H1 (cell line): ENCODE data around the gene TGFA.

Experiments used
- BCL11A ChIP-seq, 2 experiments: IDR thresholded peaks; one replicate each; pipeline ENCODE4 v1.6.1; 2011; ENCODE audit warnings: low read depth in 2 of 2, low read length in 2 of 2, mild to moderate bottlenecking in 2 of 2
- CBX5 ChIP-seq: fragments of 300-800, 300-1000 bp; sonication (generic); IDR thresholded peaks from 2 replicates; pipeline ENCODE4 v1.7.1; 2016; ENCODE audit warnings: antibody characterized with exemption, low read length, low read depth
- CHD2 ChIP-seq: IDR thresholded peaks from 2 replicates; pipeline ENCODE4 v1.6.1; 2012; ENCODE audit warnings: low read length, improper control_type of control experiment
- CTCF ChIP-seq, 3 experiments: IDR thresholded peaks; 1 replicate in 2 of 3; 2 replicates in 1 of 3; pipeline versions ENCODE4 v1.5.1 to v1.6.1; 2011; ENCODE audit warnings: low read length in 3 of 3, mild to moderate bottlenecking in 3 of 3, inconsistent platforms in 2 of 3, low read depth in 1 of 3, moderate library complexity in 1 of 3; ENCODE audit not compliant: insufficient read depth in 1 of 3; ENCODE audit errors: control extremely low read depth in 1 of 3
- EZH2 ChIP-seq: fragments of 200-600 bp; sonication (generic); IDR thresholded peaks from 2 replicates; pipeline ENCODE4 v1.7.1; 2012; ENCODE audit warnings: low read depth, mild to moderate bottlenecking, moderate library complexity, low read length, inconsistent platforms; ENCODE audit not compliant: severe bottlenecking

GRCh38 chr2:70474256-70474848, 79.3 kb downstream of the TGFA start:
- no peak for TF ChIP-seq BCL11A (IDR thresholded peaks at IDR 0.05; ENCODE audit: low read depth in 2 of 2, low read length in 2 of 2)
- TF ChIP-seq CBX5 = no peak
- no peak for TF ChIP-seq CHD2
- TF ChIP-seq CTCF (IDR thresholded peaks at IDR 0.05; ENCODE audit: control extremely low read depth in 1 of 3, insufficient read depth in 1 of 3, low read depth in 1 of 3, low read length in 3 of 3) = no peak
- TF ChIP-seq EZH2 = no peak
